Muscle layer of duodenum (tissue), 2 donors: Measurements from ENCODE around the gene ARFGAP1.
"Not testable (repeated sequence)": the region's sequence is repeated elsewhere in the genome, so short reads cannot be mapped to it uniquely, and the experiment has no call there.

Source experiments
- H3K27ac ChIP-seq: one replicate; pipeline ENCODE4 v1.7.0; 2013; ENCODE audit warnings: mild to moderate bottlenecking, low read length
- H3K27me3 ChIP-seq: one replicate; pipeline ENCODE4 v1.7.0; 2013; ENCODE audit warnings: low read depth, mild to moderate bottlenecking, control low read depth, low read length
- H3K36me3 ChIP-seq, 2 donors: one replicate each; pipeline ENCODE4 v1.7.0; 2013; ENCODE audit warnings: low read length in 2 of 2, control low read depth in 1 of 2, mild to moderate bottlenecking in 1 of 2; ENCODE audit not compliant: insufficient read depth in 2 of 2, control insufficient read depth in 1 of 2
- H3K4me1 ChIP-seq, 2 donors: one replicate each; pipeline ENCODE4 v1.7.0; 2013; ENCODE audit warnings: low read length in 2 of 2, mild to moderate bottlenecking in 2 of 2, control low read depth in 1 of 2, moderate library complexity in 1 of 2; ENCODE audit not compliant: insufficient read depth in 2 of 2, control insufficient read depth in 1 of 2
- H3K4me3 ChIP-seq, 2 donors: one replicate each; pipeline ENCODE4 v1.7.0; 2013; ENCODE audit warnings: low read length in 2 of 2, low read depth in 1 of 2, mild to moderate bottlenecking in 1 of 2
- H3K9me3 ChIP-seq, 2 donors: one replicate each; pipeline ENCODE4 v1.7.0; 2013; ENCODE audit warnings: low read length in 2 of 2, control low read depth in 1 of 2, mild to moderate bottlenecking in 1 of 2; ENCODE audit not compliant: control insufficient read depth in 1 of 2
- donor health status: healthy.

Gene ARFGAP1

GRCh38 chr20:63243604-63244247 is 28.9 kb upstream of the ARFGAP1 start:
- no peaks in the 10 kb centered on the region for H3K4me1 ChIP-seq
- H3K36me3 ChIP-seq = no peaks in the 10 kb centered on the region
- H3K9me3 ChIP-seq = no peaks in the 10 kb centered on the region
- H3K4me3 ChIP-seq = no peak overlapping the region
- H3K27me3 ChIP-seq = peaks cover 6% of the 10 kb centered on the region
- no peak overlapping the region for H3K27ac ChIP-seq

GRCh38 chr20:63244468-63244867 is 28.1 kb upstream of the ARFGAP1 start:
- Histone ChIP-seq H3K36me3 (no peaks in the 10 kb centered on the region), H3K27ac (no peak overlapping the region), H3K9me3 (no peaks in the 10 kb centered on the region), H3K4me3 (no peak overlapping the region), H3K4me1 (no peaks in the 10 kb centered on the region), H3K27me3 (peaks cover 6% of the 10 kb centered on the region)

GRCh38 chr20:63246490-63247288 is 25.9 kb upstream of the ARFGAP1 start:
- Histone ChIP-seq H3K4me1 (no peaks in the 10 kb centered on the region), H3K36me3 (no peaks in the 10 kb centered on the region), H3K4me3 (no peak overlapping the region), H3K27me3 (peaks cover 6% of the 10 kb centered on the region), H3K9me3 (no peaks in the 10 kb centered on the region), H3K27ac (no peak overlapping the region)

- Histone ChIP-seq H3K27ac (no peak overlapping the region), H3K9me3 (no peaks in the 10 kb centered on the region), H3K36me3 (no peaks in the 10 kb centered on the region), H3K4me3 (no peak overlapping the region), H3K27me3 (peaks cover 6% of the 10 kb centered on the region), H3K4me1 (no peaks in the 10 kb centered on the region)
Measured at GRCh38 chr20:63247671-63248228, 24.9 kb upstream of the ARFGAP1 start.

GRCh38 chr20:63248835-63249591 is 23.6 kb upstream of the ARFGAP1 start:
- Histone ChIP-seq H3K27me3 (peaks cover 6% of the 10 kb centered on the region), H3K36me3 (no peaks in the 10 kb centered on the region), H3K4me1 (peaks cover 0 to 8% of the 10 kb centered on the region in 2 donors), H3K27ac (no peak overlapping the region), H3K4me3 (no peak overlapping the region), H3K9me3 (no peaks in the 10 kb centered on the region)

GRCh38 chr20:63249891-63250290 is 22.7 kb upstream of the ARFGAP1 start:
- Histone ChIP-seq H3K4me3 (no peak overlapping the region), H3K4me1 (peaks cover 0 to 14% of the 10 kb centered on the region in 2 donors), H3K27me3 (peaks cover 9% of the 10 kb centered on the region), H3K9me3 (no peaks in the 10 kb centered on the region), H3K27ac (no peak overlapping the region), H3K36me3 (no peaks in the 10 kb centered on the region)

- not testable (repeated sequence) for H3K27ac ChIP-seq, H3K4me3 ChIP-seq, H3K36me3 ChIP-seq, H3K9me3 ChIP-seq
- Histone ChIP-seq H3K4me1 (peaks cover 0 to 14% of the 10 kb centered on the region in 2 donors), H3K27me3 (peaks cover 14% of the 10 kb centered on the region)
Measured at GRCh38 chr20:63251350-63251749, 21.3 kb upstream of the ARFGAP1 start.

- Histone ChIP-seq H3K4me1 (peaks cover 0 to 14% of the 10 kb centered on the region in 2 donors), H3K36me3 (no peaks in the 10 kb centered on the region), H3K27ac (no peak overlapping the region), H3K4me3 (no peak overlapping the region), H3K27me3 (peaks cover 9% of the 10 kb centered on the region), H3K9me3 (no peaks in the 10 kb centered on the region)
Measured at GRCh38 chr20:63252284-63252711, 20.3 kb upstream of the ARFGAP1 start.

- Histone ChIP-seq H3K27me3 (peaks cover 8% of the 10 kb centered on the region), H3K9me3 (no peaks in the 10 kb centered on the region), H3K27ac (no peak overlapping the region), H3K4me1 (peaks cover 0 to 14% of the 10 kb centered on the region in 2 donors), H3K4me3 (peak overlapping the region in 1 of 2 donors; percentile 40), H3K36me3 (no peaks in the 10 kb centered on the region)
Measured at GRCh38 chr20:63253065-63253437, 19.6 kb upstream of the ARFGAP1 start.

- no peaks in the 10 kb centered on the region for H3K9me3 ChIP-seq
- peak overlapping the region in 1 of 2 donors; percentile 42 for H3K4me3 ChIP-seq
- no peak overlapping the region for H3K27ac ChIP-seq
- peaks cover 0 to 14% of the 10 kb centered on the region in 2 donors for H3K4me1 ChIP-seq
- peaks cover 8% of the 10 kb centered on the region for H3K27me3 ChIP-seq
- H3K36me3 ChIP-seq = no peaks in the 10 kb centered on the region
Measured at GRCh38 chr20:63253438-63254231, 19.0 kb upstream of the ARFGAP1 start.
